GM23338 (cell line): ENCODE results near the gene UXS1. TPM values are rescaled to one million over a fixed set of nuclear protein-coding genes. Genes with fewer than 3 reads are reported as not detected.
A peak's percentile ranks its signal among the peaks of the same experiment; 100 is the strongest.

Experiments
- ATAC-seq: fragments of 200-7000 bp; cut with Tn5 transposase; 3 replicates; pipeline ENCODE4 v1.9.1; 2020
- DNase-seq: peaks from one replicate; pipeline ENCODE4 v3.0.0-alpha.2; 2015; ENCODE audit warnings: low spot score
- H2AFZ ChIP-seq: fragments of 200-600 bp; sonication (generic); 2 replicates; pipeline ENCODE4 v1.8.0; 2016; ENCODE audit warnings: antibody characterized with exemption, mild to moderate bottlenecking, moderate library complexity
- H3F3A ChIP-seq: fragments of 200-600 bp; sonication (generic); replicated peaks from 2 replicates; pipeline ENCODE4 v1.8.0; 2017; ENCODE audit warnings: antibody characterized with exemption, mixed run types, low read depth
- H3K27ac ChIP-seq: fragments of 200-600 bp; sonication (generic); 2 replicates; pipeline ENCODE4 v1.6.1; 2016; ENCODE audit warnings: low read depth
- H3K27me3 ChIP-seq: fragments of 200-600 bp; sonication (generic); 2 replicates; pipeline ENCODE4 v1.8.0; 2016; ENCODE audit warnings: mild to moderate bottlenecking, mixed run types, moderate library complexity; ENCODE audit not compliant: insufficient read depth
- H3K36me3 ChIP-seq: fragments of 200-600 bp; sonication (generic); 2 replicates; pipeline ENCODE4 v1.8.0; 2016; ENCODE audit warnings: mild to moderate bottlenecking; ENCODE audit not compliant: insufficient read depth
- H3K4me1 ChIP-seq: fragments of 200-600 bp; sonication (generic); 2 replicates; pipeline ENCODE4 v1.8.0; 2016; ENCODE audit warnings: mild to moderate bottlenecking, moderate library complexity; ENCODE audit not compliant: insufficient read depth
- H3K4me2 ChIP-seq: fragments of 200-600 bp; sonication (generic); 2 replicates; pipeline ENCODE4 v1.7.1; 2017; ENCODE audit warnings: mixed run types
- H3K4me3 ChIP-seq: fragments of 200-600 bp; sonication (generic); 2 replicates; pipeline ENCODE4 v1.6.1; 2016; ENCODE audit warnings: mixed run types
- H3K79me2 ChIP-seq: fragments of 200-600 bp; sonication (generic); replicated peaks from 2 replicates; pipeline ENCODE4 v1.8.0; 2017; ENCODE audit warnings: mild to moderate bottlenecking; ENCODE audit not compliant: insufficient read depth
- H3K9me2 ChIP-seq: fragments of 200-600 bp; sonication (generic); 2 replicates; pipeline ENCODE4 v1.8.0; 2017; ENCODE audit not compliant: insufficient read depth
- H4K20me1 ChIP-seq: fragments of 200-600 bp; sonication (generic); replicated peaks from 2 replicates; pipeline ENCODE4 v1.8.0; 2017; ENCODE audit warnings: mild to moderate bottlenecking; ENCODE audit not compliant: insufficient read depth
- H3K27ac Mint-ChIP-seq: 2 replicates; pipeline ENCODE4 v1.8.0; 2020; ENCODE audit warnings: inconsistent platforms, mild to moderate bottlenecking, moderate library complexity, mixed read lengths
- H3K27me3 Mint-ChIP-seq: 3 replicates; pipeline ENCODE4 v1.8.0; 2022; ENCODE audit warnings: low read depth, mild to moderate bottlenecking, moderate library complexity, mixed read lengths, inconsistent platforms; ENCODE audit not compliant: insufficient read depth, poor library complexity
- H3K36me3 Mint-ChIP-seq: 3 replicates; pipeline ENCODE4 v1.8.0; 2021; ENCODE audit warnings: low read depth, mild to moderate bottlenecking, inconsistent platforms, moderate library complexity, mixed read lengths
- H3K4me1 Mint-ChIP-seq: 3 replicates; pipeline ENCODE4 v1.8.0; 2020; ENCODE audit warnings: mild to moderate bottlenecking, inconsistent platforms, mixed read lengths
- H3K4me3 Mint-ChIP-seq: 3 replicates; pipeline ENCODE4 v1.8.0; 2021; ENCODE audit warnings: moderate library complexity, mild to moderate bottlenecking, inconsistent platforms, mixed read lengths
- H3K9me3 Mint-ChIP-seq: 3 replicates; pipeline ENCODE4 v1.8.0; 2020; ENCODE audit warnings: moderate library complexity, mild to moderate bottlenecking, inconsistent platforms, mixed read lengths
- CREB1 ChIP-seq: fragments of 250-450 bp; sonication (Bioruptor Pico); IDR thresholded peaks from 2 replicates; pipeline ENCODE4 v1.5.0; 2020; ENCODE audit warnings: low read depth, mild to moderate bottlenecking, moderate library complexity
- CTCF ChIP-seq, 2 experiments: fragments of 200-600 bp in 1 of 2; sonication (generic) in 1 of 2; conservative IDR thresholded peaks; 2 replicates each; pipeline versions ENCODE4 v1.5.1 to v1.6.1; 2016 to 2017; ENCODE audit warnings: antibody characterized with exemption in 2 of 2, low read depth in 2 of 2, mild to moderate bottlenecking in 2 of 2, moderate library complexity in 1 of 2
- ETS1 ChIP-seq: IDR thresholded peaks from 2 replicates; pipeline ENCODE4 v1.6.1; 2016; ENCODE audit warnings: antibody characterized with exemption
- JUNB ChIP-seq: IDR thresholded peaks from one replicate; pipeline ENCODE4 v1.6.1; 2016; ENCODE audit warnings: antibody characterized with exemption; ENCODE audit not compliant: unreplicated experiment
- NANOG ChIP-seq: IDR thresholded peaks from 2 replicates; pipeline ENCODE4 v1.6.1; 2016; ENCODE audit warnings: antibody characterized with exemption, borderline replicate concordance
- POLR2AphosphoS5 ChIP-seq: IDR thresholded peaks from 2 replicates; pipeline ENCODE4 v1.6.1; 2016; ENCODE audit warnings: antibody characterized with exemption, low read depth
- REST ChIP-seq: IDR thresholded peaks from one replicate; pipeline ENCODE4 v1.6.1; 2018; ENCODE audit warnings: antibody characterized with exemption; ENCODE audit not compliant: unreplicated experiment
- STAT1 ChIP-seq: IDR thresholded peaks from one replicate; pipeline ENCODE4 v1.6.1; 2016; ENCODE audit warnings: antibody characterized with exemption; ENCODE audit not compliant: unreplicated experiment
- ZNF114 ChIP-seq: fragments of 250-450 bp; sonication (Bioruptor Pico); IDR thresholded peaks from 2 replicates; pipeline ENCODE4 v1.5.0; 2020; ENCODE audit warnings: mild to moderate bottlenecking, moderate library complexity
- ZNF331 ChIP-seq: fragments of 250-450 bp; sonication (Bioruptor Pico); IDR thresholded peaks from 2 replicates; pipeline ENCODE4 v1.5.0; 2020; ENCODE audit warnings: low read depth, mild to moderate bottlenecking, moderate library complexity
- polyA plus RNA-seq: library from polyadenylated mRNA; unstranded; fragments of >200 nt; fragmentation: Nextera tagmentation; extraction: Ambion mirVana; gene quantifications from 2 replicates; pipeline ENCODE4 v1.2.1, GENCODE V29; 2016
- total RNA-seq: library from RNA; depleted of rRNA; stranded (reverse); fragments of >200 nt; shearing (Covaris generic); gene quantifications from 2 replicates; pipeline ENCODE4 v1.2.3, GENCODE V29; 2014

The UXS1 gene
- total and polyA plus RNA-seq, 2 experiments from 2014 or later, result 48.7 to 131 TPM

GRCh38 chr2:106192752-106193689 is 1.1 kb downstream of the UXS1 start:
- peaks cover 48% of the 10 kb centered on the region for H3K4me1 ChIP-seq
- no peaks in the 10 kb centered on the region; the same call in 1 of the 2 replicates for H3K36me3 ChIP-seq
- no peaks in the 10 kb centered on the region for H3F3A ChIP-seq
- no peak for TF ChIP-seq ETS1
- TF ChIP-seq ZNF114 (CRISPR knock-in tag), result no peak
- no peak for TF ChIP-seq STAT1
- no peak for TF ChIP-seq CREB1 (CRISPR knock-in tag)
- no peak for TF ChIP-seq REST
- TF ChIP-seq NANOG, result no peak
- no peak for TF ChIP-seq CTCF (conservative IDR thresholded peaks at IDR 0.05; ENCODE audit: low read depth in 2 of 2)
- TF ChIP-seq JUNB, result no peak
- TF ChIP-seq ZNF331 (CRISPR knock-in tag), result no peak
- TF ChIP-seq POLR2AphosphoS5, result no peak
- no peaks in the 10 kb centered on the region for H3K9me2 ChIP-seq
- peak overlapping the region; percentile 76 for H3K4me3 Mint-ChIP-seq
- H3K4me3 ChIP-seq, result peak overlapping the region; percentile 89
- ATAC-seq, result peak; percentile 27
- peak; percentile 48 for DNase-seq
- H3K9me3 Mint-ChIP-seq, result no peaks in the 10 kb centered on the region
- H4K20me1 ChIP-seq, result peaks cover 19% of the 10 kb centered on the region
- H3K79me2 ChIP-seq, result peaks cover 57% of the 10 kb centered on the region
- peaks cover 9% of the 10 kb centered on the region for H3K27me3 Mint-ChIP-seq
- peak overlapping the region; percentile 56; the same call in 1 of the 2 replicates for H2AFZ ChIP-seq
- H3K27ac ChIP-seq, result 0 out of 2 replicates have a peak overlapping the region, but pooled peaks have one; percentile 65
- H3K27ac Mint-ChIP-seq, result no peak overlapping the region
- H3K4me2 ChIP-seq, result peak overlapping the region; percentile 99
- H3K4me1 Mint-ChIP-seq, result peaks cover 44% of the 10 kb centered on the region
- peaks cover 6% of the 10 kb centered on the region; the same call in 1 of the 3 replicates for H3K36me3 Mint-ChIP-seq
- H3K27me3 ChIP-seq, result no peaks in the 10 kb centered on the region
